ENCODE measurements around the gene ASIC3. TPM values are rescaled to one million over a fixed set of nuclear protein-coding genes. Genes with fewer than 3 reads are reported as not detected.
A peak's percentile ranks its signal among the peaks of the same experiment; 100 is the strongest.

ASIC3 gene
- total RNA-seq, 1 experiment from 2014 or later = 0.22 TPM

DNA sequence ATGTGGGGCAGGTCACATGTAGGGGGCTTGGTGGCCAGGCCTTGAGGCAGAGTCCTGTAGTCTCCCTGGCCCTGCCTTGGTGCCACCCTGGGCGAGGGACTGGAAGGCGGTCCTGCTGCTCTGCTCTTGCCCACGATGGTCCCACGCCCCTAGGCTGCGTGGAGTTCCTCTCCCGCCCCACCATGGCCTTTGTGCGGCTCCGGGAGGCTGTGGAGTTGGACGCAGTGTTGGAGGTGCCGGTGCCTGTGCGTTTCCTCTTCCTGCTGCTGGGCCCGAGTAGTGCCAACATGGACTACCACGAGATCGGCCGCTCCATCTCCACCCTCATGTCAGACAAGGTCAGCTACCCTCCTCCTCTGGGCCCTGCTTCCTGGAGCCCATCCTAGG lies 22.2 kb downstream of the ASIC3 start:
- DNase-seq (ENCODE audit: low read depth) = no peak

GRCh38 chr7:151071032-151071866 lies 22.9 kb downstream of the ASIC3 start:
- DNase-seq (ENCODE audit: low read depth) = no peak

- no peak for DNase-seq (ENCODE audit: low read depth)
Measured at GRCh38 chr7:151073990-151074389, 25.7 kb downstream of the ASIC3 start.

DNA sequence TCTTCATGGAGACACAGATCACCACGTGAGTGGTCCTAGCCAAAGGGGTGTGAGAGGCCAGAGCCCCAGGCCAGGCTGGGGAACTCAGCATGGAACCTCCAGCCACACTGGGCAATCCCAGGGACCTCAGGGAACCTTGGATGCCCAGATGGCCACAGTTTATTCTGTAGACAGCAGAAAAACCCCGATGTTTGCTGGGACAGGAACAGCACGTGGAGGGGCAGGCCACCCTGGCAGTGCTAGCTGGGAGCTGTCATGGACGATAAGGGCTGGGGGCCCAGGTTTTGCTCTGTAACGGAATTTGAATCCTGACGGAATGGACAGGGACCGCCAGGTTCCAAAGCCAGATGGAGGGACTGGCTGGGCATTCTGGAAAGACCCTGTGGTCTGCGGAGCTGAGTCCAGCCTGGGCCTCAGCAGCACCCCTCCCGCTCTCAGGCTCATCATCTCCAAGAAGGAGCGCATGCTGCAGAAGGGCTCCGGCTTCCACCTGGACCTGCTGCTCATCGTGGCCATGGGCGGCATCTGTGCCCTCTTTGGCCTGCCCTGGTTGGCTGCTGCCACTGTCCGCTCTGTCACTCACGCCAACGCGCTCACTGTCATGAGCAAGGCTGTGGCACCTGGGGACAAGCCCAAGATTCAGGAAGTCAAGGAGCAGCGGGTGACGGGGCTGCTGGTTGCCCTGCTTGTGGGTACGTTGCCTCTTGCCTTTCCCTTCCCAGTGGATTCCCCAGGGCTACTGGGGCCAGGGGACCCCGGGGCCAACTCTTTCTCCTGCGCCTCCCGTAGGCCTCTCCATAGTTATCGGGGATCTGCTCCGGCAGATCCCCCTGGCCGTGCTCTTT lies 26.7 kb downstream of the ASIC3 start:
- no peak for DNase-seq (ENCODE audit: low read depth)

- no peak for DNase-seq (ENCODE audit: low read depth)
Measured at GRCh38 chr7:151075662-151075971, 27.3 kb downstream of the ASIC3 start.

DNA sequence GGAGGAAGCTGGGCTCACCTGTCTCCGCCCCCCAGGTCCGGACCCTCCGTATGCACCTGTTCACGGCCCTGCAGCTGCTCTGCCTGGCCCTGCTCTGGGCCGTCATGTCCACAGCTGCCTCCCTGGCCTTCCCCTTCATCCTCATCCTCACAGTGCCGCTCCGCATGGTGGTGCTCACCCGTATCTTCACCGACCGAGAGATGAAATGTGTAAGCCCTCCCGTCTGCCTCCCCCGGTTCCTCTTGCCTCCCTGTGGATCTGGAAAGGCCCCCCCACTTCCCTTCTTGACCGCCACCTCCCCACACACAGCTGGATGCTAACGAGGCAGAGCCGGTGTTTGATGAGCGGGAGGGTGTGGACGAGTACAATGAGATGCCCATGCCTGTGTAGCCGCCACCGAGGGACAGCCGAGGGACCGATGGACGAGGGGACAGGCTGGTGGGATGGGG lies 27.7 kb downstream of the ASIC3 start:
- no peak for DNase-seq (ENCODE audit: low read depth)

DNA sequence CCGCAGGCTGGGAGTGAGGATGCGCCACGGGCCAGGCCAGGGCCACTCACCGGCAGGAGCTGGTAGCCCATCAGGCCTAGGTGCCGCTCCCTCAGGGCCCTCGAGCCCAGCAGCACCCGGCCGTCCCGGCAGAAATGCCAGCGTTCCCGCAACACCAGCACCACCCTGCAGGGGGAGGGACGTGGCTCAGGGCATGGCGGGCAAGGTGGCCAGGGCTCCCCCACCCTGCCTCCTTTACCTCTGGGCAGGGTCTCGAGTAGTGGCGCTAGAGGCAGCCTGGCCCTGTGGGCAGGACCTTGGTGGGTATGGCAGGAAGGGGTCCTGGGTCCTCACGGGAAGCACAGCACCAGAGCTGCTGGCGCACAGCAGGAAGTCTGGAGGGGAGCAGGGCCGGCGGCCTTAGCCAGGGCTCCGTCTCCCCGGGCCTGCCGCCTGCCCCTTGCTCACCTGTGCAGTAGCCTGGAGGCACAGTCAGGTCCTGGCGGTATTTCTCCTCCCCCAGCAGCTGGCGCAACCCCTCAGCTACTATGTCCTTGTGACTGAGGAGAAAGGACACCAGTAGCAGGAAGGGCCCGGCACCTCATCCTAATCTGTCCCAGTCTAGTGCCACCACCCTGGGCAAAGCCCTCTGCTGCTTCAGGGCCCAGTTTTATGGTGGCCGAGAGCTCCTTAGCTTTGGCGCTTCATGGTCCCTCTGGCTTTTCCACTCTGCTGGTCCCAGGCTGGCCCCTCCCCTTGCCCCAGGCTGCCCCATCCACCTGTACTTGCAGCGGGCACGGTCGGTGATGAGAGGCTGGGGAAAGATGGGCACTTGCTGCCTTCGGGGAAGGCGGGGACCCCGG lies 28.8 kb downstream of the ASIC3 start:
- DNase-seq (ENCODE audit: low read depth) = no peak

GRCh38 chr7:151077705-151078232 lies 29.4 kb downstream of the ASIC3 start:
- DNase-seq (ENCODE audit: low read depth) = no peak

- no peak for DNase-seq (ENCODE audit: low read depth)
Measured at GRCh38 chr7:151078233-151079040, 30.1 kb downstream of the ASIC3 start.

GRCh38 chr7:151079199-151079910 lies 31.0 kb downstream of the ASIC3 start:
- no peak for DNase-seq (ENCODE audit: low read depth)

- DNase-seq (ENCODE audit: low read depth) = peak; percentile 28
Measured at GRCh38 chr7:151080067-151080521, 31.8 kb downstream of the ASIC3 start.

GRCh38 chr7:151080522-151081169 lies 32.3 kb downstream of the ASIC3 start, which contains the start of gene FASTK:
Gene FASTK, minus strand, starts transcription at chr7:151080809. Its CDS starts 43 bp downstream, at chr7:151080766.
- DNase-seq (ENCODE audit: low read depth) = peak; percentile 90

DNA sequence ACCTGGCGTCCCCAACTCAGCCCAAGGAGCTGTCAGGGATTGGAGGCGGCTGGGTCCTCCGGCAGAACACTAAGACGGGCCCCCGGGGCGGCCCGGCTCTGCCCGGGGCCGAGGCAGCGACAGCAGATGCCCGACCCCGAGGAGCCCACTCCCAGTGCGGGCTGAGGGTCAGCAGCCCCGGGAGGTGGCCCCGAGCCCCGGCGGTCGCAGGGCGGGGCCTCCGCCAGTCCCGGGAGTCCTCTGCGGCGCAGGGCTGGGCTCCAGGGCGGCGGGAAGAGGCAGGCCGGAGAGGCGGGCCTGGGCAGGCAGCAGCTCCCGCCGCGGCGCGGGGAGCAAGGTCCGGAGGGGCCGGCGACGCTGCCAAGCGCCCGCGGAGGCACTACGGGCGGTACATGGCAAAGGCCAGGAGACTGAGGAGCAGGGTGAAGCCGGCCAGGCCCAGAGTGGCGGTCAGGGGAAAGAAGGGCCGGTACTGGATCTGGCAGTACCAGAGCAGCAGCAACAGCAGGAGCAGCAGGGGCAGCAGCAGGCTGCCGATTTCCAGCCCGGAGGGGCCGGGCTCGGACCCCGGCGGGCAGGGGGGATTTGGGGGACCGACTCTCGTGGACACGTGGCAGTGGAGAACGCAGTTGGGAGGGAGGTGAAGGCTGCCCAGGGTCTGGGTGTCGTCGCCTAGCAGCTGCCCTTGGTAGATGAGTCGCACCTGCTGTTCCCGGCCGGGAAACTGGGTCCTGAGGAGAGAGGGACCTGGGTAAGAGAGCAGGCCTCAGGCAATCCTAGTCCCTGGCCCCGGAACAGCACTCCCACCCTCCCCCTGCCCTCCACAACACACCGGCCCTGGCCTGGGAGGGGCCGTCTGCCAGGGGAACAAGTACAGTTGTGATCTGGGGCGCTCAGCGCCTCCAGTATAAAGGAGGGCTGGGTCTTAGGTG lies 33.1 kb downstream of the ASIC3 start:
- DNase-seq (ENCODE audit: low read depth) = peak; percentile 48

DNA sequence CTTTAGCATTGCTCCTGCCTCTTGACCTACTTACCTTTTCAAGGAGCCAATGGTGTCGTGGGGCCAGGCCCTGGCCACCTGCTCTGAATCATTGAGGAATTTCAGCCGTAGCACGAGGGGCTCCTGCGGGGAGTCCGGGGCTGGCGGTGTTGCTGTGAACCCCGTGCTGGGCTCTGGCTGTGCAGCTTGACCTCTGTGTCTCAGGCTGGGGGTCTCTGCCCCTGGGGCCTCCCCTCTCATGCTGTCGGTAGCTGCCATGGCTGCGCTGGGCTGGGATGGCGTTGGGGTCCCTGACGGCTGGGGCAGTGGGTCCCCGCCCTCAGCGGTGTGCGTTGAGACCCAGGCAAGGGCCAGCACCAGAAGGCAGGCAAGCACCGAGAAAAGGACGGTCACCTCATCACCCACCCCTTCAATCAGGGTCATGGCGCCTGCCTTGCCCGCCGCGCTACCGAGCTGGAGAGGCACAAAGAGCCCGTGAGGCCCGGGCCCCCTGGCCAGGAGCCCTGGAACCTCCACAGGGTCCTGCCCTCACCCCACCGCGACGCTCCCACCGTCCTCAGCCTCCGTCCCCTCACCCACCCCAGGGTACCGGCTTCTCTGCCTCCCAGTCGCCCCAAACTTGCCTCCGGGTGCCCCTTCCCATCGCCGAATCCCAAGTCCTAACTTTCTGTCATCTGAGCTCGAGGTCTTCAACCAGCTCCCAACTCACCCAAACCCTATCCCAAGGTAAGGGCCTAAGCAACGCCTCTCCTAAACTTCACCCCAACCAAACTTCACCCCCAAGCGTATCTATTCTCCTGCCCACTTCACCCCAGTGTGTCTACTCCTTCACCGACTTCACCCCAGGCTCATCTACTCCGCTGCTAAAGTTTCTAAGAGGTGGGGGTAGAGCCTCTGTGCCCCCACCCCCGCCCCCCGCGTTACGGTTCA lies 34.1 kb downstream of the ASIC3 start:
- DNase-seq (ENCODE audit: low read depth) = no peak

DNA sequence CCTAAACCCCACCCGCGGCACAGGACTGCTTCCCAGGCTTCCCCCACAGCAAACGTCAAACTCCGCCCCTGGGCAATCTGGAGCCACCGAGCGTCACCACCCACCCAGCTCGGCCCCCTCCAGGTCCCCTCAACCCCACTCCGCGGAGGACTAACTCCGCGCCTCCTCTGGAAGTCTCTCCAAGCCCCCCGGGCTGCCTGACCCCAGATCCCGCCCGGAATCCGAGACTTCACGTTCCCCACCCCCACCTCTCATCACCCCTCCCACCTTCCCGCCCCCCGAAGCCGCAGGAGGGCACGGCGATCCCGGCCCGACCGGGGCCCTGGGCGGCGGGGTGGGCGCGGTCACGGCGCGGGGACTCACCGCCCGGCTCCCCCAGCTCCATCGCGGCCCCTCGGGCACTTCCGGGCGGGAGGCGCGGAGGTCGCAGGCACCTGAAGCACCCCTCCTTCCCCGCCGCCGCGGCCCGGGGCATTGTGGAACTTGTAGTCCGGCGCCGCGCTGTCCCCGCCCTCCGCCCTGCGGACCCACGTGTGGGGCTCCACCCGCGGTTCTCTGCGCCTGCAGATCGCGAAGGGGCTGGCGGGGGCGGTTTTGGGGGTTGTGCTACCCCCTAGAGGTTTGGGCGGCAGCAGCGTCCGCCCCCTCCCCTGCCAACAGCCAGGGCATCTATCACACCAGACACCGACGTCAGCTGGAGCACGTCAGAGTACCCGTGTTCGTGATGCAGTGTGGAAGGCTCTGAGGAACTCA lies 34.9 kb downstream of the ASIC3 start, which contains the start of gene TMUB1:
TMUB1 (minus strand) TSS at position 423 of the 753 bp plus-strand sequence. CDS start 930 bp downstream, outside the sequence.
- DNase-seq (ENCODE audit: low read depth) = peak; percentile 70

GRCh38 chr7:151083824-151084160 lies 35.5 kb downstream of the ASIC3 start:
- no peak for DNase-seq (ENCODE audit: low read depth)

GRCh38 chr7:151085329-151085690 lies 37.0 kb downstream of the ASIC3 start:
- DNase-seq (ENCODE audit: low read depth) = no peak
